Mesenchymal stem cell (in vitro differentiated cells and primary cell): Measurements from ENCODE around the gene CAMK4.

Experiments used
- DNase-seq: peaks from one replicate; pipeline ENCODE4 v3.0.0-alpha.2; 2013
- H2AFZ ChIP-seq: one replicate; pipeline ENCODE4 v1.6.1; 2013; ENCODE audit warnings: low read depth, mild to moderate bottlenecking, control low read depth, inconsistent platforms, low read length, moderate library complexity
- H2AK5ac ChIP-seq: 2 replicates; pipeline ENCODE4 v1.6.1; 2013; ENCODE audit warnings: low read length, moderate library complexity, mild to moderate bottlenecking, inconsistent platforms; ENCODE audit not compliant: severe bottlenecking
- H2BK120ac ChIP-seq: one replicate; pipeline ENCODE4 v1.6.1; 2013; ENCODE audit warnings: low read depth, mild to moderate bottlenecking, inconsistent platforms, low read length, moderate library complexity
- H2BK12ac ChIP-seq, 2 experiments: one replicate each; pipeline ENCODE4 v1.6.1; 2013; ENCODE audit warnings: inconsistent platforms in 2 of 2, low read length in 2 of 2, mild to moderate bottlenecking in 2 of 2, moderate library complexity in 2 of 2, control low read depth in 1 of 2
- H2BK15ac ChIP-seq: one replicate; pipeline ENCODE4 v1.6.1; 2013; ENCODE audit warnings: mild to moderate bottlenecking, low read depth, inconsistent platforms; ENCODE audit not compliant: poor library complexity, severe bottlenecking
- H2BK5ac ChIP-seq: 2 replicates; pipeline ENCODE4 v1.6.1; 2013; ENCODE audit warnings: low read depth, mild to moderate bottlenecking, low read length, control low read depth, inconsistent platforms; ENCODE audit not compliant: poor library complexity, severe bottlenecking
- H3K14ac ChIP-seq, 2 experiments: one replicate each; pipeline ENCODE4 v1.6.1; 2013; ENCODE audit warnings: inconsistent platforms in 2 of 2, low read length in 2 of 2, control low read depth in 1 of 2, mild to moderate bottlenecking in 1 of 2, moderate library complexity in 1 of 2
- H3K18ac ChIP-seq, 2 experiments: one replicate each; pipeline ENCODE4 v1.6.1; 2013; ENCODE audit warnings: inconsistent platforms in 2 of 2, low read length in 2 of 2, control low read depth in 1 of 2, low read depth in 1 of 2, mild to moderate bottlenecking in 1 of 2
- H3K23ac ChIP-seq, 2 experiments: one replicate each; pipeline ENCODE4 v1.6.1; 2013; ENCODE audit warnings: inconsistent platforms in 2 of 2, low read length in 2 of 2, mild to moderate bottlenecking in 2 of 2, moderate library complexity in 2 of 2, control low read depth in 1 of 2
- H3K27ac ChIP-seq: 2 replicates; pipeline ENCODE4 v1.5.1; 2013; ENCODE audit warnings: mild to moderate bottlenecking, moderate library complexity, low read length, control low read depth, inconsistent platforms; ENCODE audit not compliant: poor library complexity, severe bottlenecking
- H3K27me3 ChIP-seq, 2 experiments: 2 replicates each; pipeline versions ENCODE4 v1.6.1 to v1.7.0; 2013; ENCODE audit warnings: low read length in 2 of 2, mild to moderate bottlenecking in 2 of 2, moderate library complexity in 2 of 2, control low read depth in 1 of 2, inconsistent platforms in 1 of 2; ENCODE audit not compliant: control insufficient read depth in 1 of 2, insufficient read depth in 1 of 2
- H3K36me3 ChIP-seq, 2 experiments: 2 replicates each; pipeline versions ENCODE4 v1.6.1 to v1.7.0; 2013; ENCODE audit warnings: low read length in 2 of 2, control low read depth in 1 of 2, inconsistent platforms in 1 of 2, low read depth in 1 of 2, mild to moderate bottlenecking in 1 of 2; ENCODE audit not compliant: insufficient read depth in 2 of 2, control insufficient read depth in 1 of 2
- H3K4ac ChIP-seq, 2 experiments: one replicate each; pipeline ENCODE4 v1.6.1; 2013; ENCODE audit warnings: inconsistent platforms in 2 of 2, low read length in 2 of 2, mild to moderate bottlenecking in 2 of 2, moderate library complexity in 2 of 2, control low read depth in 1 of 2, low read depth in 1 of 2
- H3K4me1 ChIP-seq: 2 replicates; pipeline ENCODE4 v1.6.1; 2013; ENCODE audit warnings: low read depth, low read length, control low read depth; ENCODE audit not compliant: control insufficient read depth, insufficient read depth
- H3K4me2 ChIP-seq: 2 replicates; pipeline ENCODE4 v1.6.1; 2013; ENCODE audit warnings: low read length, mild to moderate bottlenecking, inconsistent platforms; ENCODE audit not compliant: poor library complexity, severe bottlenecking
- H3K4me3 ChIP-seq, 2 experiments: 2 replicates each; pipeline versions ENCODE4 v1.5.1 to v1.7.0; 2013; ENCODE audit warnings: low read length in 2 of 2, mild to moderate bottlenecking in 2 of 2, control low read depth in 1 of 2, low read depth in 1 of 2; ENCODE audit not compliant: insufficient read depth in 1 of 2
- H3K79me1 ChIP-seq: replicated peaks from 2 replicates; pipeline ENCODE4 v1.6.1; 2013; ENCODE audit warnings: mild to moderate bottlenecking, control low read depth, low read length, inconsistent platforms; ENCODE audit not compliant: poor library complexity, severe bottlenecking
- H3K9ac ChIP-seq: 2 replicates; pipeline ENCODE4 v1.7.0; 2013; ENCODE audit warnings: mild to moderate bottlenecking, low read length, moderate library complexity
- H3K9me3 ChIP-seq: 2 replicates; pipeline ENCODE4 v1.7.0; 2013; ENCODE audit warnings: mild to moderate bottlenecking, low read length; ENCODE audit not compliant: control insufficient read depth
- H4K8ac ChIP-seq: one replicate; pipeline ENCODE4 v1.6.1; 2013; ENCODE audit warnings: inconsistent platforms, mild to moderate bottlenecking, low read length, moderate library complexity
- H4K91ac ChIP-seq: one replicate; pipeline ENCODE4 v1.6.1; 2013; ENCODE audit warnings: mild to moderate bottlenecking, low read length, inconsistent platforms
- WGBS: methylation state at CpG from one replicate; pipeline ENCODE4 v1.1.7; 2013; ENCODE audit warnings: mixed read lengths; 5-methylcytosine and 5-hydroxymethylcytosine counted together

The CAMK4 gene

DNA sequence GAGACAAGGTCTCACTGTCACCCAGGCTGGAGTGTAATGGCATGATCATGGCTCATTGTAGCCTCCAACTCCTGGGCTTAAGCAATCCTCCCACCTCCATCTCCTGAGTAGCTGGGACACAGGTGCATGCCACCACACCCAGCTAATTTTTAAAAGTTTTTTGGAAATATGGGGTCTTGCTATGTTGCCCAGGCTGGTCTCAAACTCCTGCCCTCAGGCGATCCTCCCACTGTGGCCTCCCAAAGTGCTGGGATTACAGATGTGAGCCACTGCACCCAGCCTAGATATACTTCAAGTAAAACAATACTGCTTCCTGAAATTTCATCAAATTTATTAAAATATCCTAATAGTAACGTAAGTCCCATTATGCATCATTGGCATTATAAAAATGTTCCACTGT lies 254.7 kb downstream of the CAMK4 start:
- H3K18ac ChIP-seq = no peak overlapping the region
- H3K79me1 ChIP-seq = no peaks in the 10 kb centered on the region
- H3K14ac ChIP-seq = no peak overlapping the region
- H3K4ac ChIP-seq = no peak overlapping the region
- DNase-seq = no peak
- H2BK12ac ChIP-seq = no peak overlapping the region
- no peak overlapping the region for H2BK5ac ChIP-seq
- H3K4me2 ChIP-seq = no peak overlapping the region
- no peaks in the 10 kb centered on the region for H3K4me1 ChIP-seq
- WGBS = 100% methylated on average over 1 of the region's 2 CpGs
- H3K9ac ChIP-seq = no peak overlapping the region
- no peak overlapping the region for H3K23ac ChIP-seq
- no peaks in the 10 kb centered on the region for H3K27me3 ChIP-seq
- no peak overlapping the region for H3K27ac ChIP-seq
- no peak overlapping the region for H2AK5ac ChIP-seq
- H3K4me3 ChIP-seq = no peak overlapping the region
- H2BK15ac ChIP-seq = no peak overlapping the region
- H2AFZ ChIP-seq = no peak overlapping the region
- no peaks in the 10 kb centered on the region for H3K9me3 ChIP-seq
- peaks cover 0 to under 1% of the 10 kb centered on the region in 2 experiments for H3K36me3 ChIP-seq
- no peak overlapping the region for H2BK120ac ChIP-seq
- no peak overlapping the region for H4K91ac ChIP-seq
- H4K8ac ChIP-seq = no peak overlapping the region

DNA sequence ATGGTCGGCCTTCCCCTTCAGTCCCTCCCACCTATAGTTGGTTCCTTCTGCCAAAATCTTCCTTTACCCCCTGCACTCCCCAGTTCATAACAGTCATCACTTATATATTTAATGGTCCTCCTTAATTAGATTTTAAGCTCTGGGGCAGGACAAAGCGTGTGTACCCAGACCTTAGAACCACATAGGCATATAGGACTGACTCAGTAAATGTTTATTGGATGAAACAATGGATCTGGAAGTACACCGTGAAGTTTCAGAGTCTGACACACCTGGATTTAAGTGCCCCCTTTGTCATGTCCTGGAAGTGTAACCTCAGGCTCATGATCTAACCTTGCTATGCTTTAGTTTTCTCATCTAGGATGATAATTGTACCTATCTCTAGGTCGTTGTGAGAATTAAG lies 256.2 kb downstream of the CAMK4 start:
- Histone ChIP-seq H3K4me1 (no peaks in the 10 kb centered on the region), H3K9ac (no peak overlapping the region), H2BK12ac (no peak overlapping the region), H3K14ac (no peak overlapping the region), H3K27me3 (no peaks in the 10 kb centered on the region), H4K91ac (no peak overlapping the region), H2AK5ac (no peak overlapping the region), H3K23ac (no peak overlapping the region), H3K9me3 (no peaks in the 10 kb centered on the region), H3K4me2 (no peak overlapping the region), H3K27ac (no peak overlapping the region), H2BK15ac (no peak overlapping the region), H3K18ac (no peak overlapping the region), H3K4me3 (no peak overlapping the region), H3K79me1 (no peaks in the 10 kb centered on the region), H2BK5ac (no peak overlapping the region), H3K36me3 (peaks cover 0 to 4% of the 10 kb centered on the region in 2 experiments), H2BK120ac (no peak overlapping the region), H4K8ac (no peak overlapping the region), H2AFZ (no peak overlapping the region), H3K4ac (no peak overlapping the region)
- DNase-seq = no peak
- WGBS = 83% methylated on average over 3 of the region's 4 CpGs

DNA sequence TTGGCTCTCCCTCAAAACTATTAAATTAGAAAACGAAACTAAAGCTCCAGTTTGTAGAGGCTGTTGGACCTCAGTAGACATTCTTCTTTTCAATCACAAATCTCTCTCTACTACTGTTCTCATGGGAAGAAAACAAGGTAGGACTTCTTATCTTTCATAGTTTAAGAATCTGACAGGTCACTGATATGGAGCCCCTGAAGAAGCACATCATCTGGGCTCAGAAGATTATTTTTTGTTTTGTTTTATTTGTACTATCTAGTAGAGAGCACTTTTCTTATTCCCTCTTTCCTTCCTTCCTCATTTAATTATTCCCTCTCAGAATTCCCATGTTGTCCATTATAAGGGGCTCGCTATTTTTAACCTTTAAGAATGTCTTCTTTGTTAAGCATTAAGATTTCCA lies 261.9 kb downstream of the CAMK4 start:
- H3K18ac ChIP-seq = no peak overlapping the region
- H3K4me3 ChIP-seq = no peak overlapping the region
- no peaks in the 10 kb centered on the region for H3K9me3 ChIP-seq
- H4K91ac ChIP-seq = no peak overlapping the region
- H3K4me1 ChIP-seq = no peaks in the 10 kb centered on the region
- no peaks in the 10 kb centered on the region for H3K27me3 ChIP-seq
- WGBS = 100% methylated on average over 1 of the region's 2 CpGs
- no peak overlapping the region for H2BK120ac ChIP-seq
- H3K27ac ChIP-seq = no peak overlapping the region
- H2AFZ ChIP-seq = no peak overlapping the region
- H4K8ac ChIP-seq = no peak overlapping the region
- DNase-seq = no peak
- H3K14ac ChIP-seq = no peak overlapping the region
- H3K36me3 ChIP-seq = peaks cover 0 to 4% of the 10 kb centered on the region in 2 experiments
- H3K23ac ChIP-seq = no peak overlapping the region
- H2AK5ac ChIP-seq = no peak overlapping the region
- H3K4ac ChIP-seq = no peak overlapping the region
- no peak overlapping the region for H2BK15ac ChIP-seq
- H2BK5ac ChIP-seq = no peak overlapping the region
- no peak overlapping the region for H3K4me2 ChIP-seq
- H3K79me1 ChIP-seq = no peaks in the 10 kb centered on the region
- H3K9ac ChIP-seq = peak overlapping the region; percentile 72
- H2BK12ac ChIP-seq = no peak overlapping the region

DNA sequence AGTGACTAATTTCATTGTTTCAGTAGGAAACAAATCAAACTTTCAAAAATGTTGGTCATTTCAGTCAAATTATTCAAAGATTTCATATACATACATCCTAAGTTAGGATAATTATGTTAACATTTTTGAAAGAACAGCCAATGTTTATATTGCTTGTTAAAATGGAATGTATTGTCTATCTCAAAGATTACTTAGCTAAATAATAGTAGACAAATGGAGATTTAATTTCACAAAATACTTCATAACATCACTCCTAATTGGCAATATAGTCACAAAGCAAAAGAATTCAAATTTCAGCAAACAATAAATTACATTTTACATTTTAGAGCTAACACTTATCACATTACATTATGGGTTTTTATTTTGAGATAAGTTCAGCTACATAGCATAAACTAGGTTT lies 262.7 kb downstream of the CAMK4 start:
- no peak overlapping the region for H4K91ac ChIP-seq
- H3K36me3 ChIP-seq = peaks cover 0 to 4% of the 10 kb centered on the region in 2 experiments
- no peak overlapping the region for H2BK15ac ChIP-seq
- no peaks in the 10 kb centered on the region for H3K79me1 ChIP-seq
- no peaks in the 10 kb centered on the region for H3K4me1 ChIP-seq
- H3K9me3 ChIP-seq = no peaks in the 10 kb centered on the region
- no peak overlapping the region for H2BK120ac ChIP-seq
- H3K18ac ChIP-seq = no peak overlapping the region
- no peak overlapping the region for H3K27ac ChIP-seq
- no peak overlapping the region for H3K4ac ChIP-seq
- H3K27me3 ChIP-seq = no peaks in the 10 kb centered on the region
- no peak overlapping the region for H2AFZ ChIP-seq
- H3K14ac ChIP-seq = no peak overlapping the region
- DNase-seq = no peak
- H3K23ac ChIP-seq = no peak overlapping the region
- no peak overlapping the region for H3K4me2 ChIP-seq
- no peak overlapping the region for H4K8ac ChIP-seq
- no peak overlapping the region for H2BK5ac ChIP-seq
- H3K4me3 ChIP-seq = no peak overlapping the region
- H2AK5ac ChIP-seq = no peak overlapping the region
- H3K9ac ChIP-seq = no peak overlapping the region
- no peak overlapping the region for H2BK12ac ChIP-seq
